HG02678 (cell line): Measurements from ENCODE around the gene GSG1.

Experiments
- ATAC-seq: cut with Tn5 transposase; IDR thresholded peaks from one replicate; pipeline ENCODE4 v1.9.1; 2021; ENCODE audit warnings: mild to moderate bottlenecking, moderate library complexity; ENCODE audit not compliant: unreplicated experiment

GSG1 gene

DNA sequence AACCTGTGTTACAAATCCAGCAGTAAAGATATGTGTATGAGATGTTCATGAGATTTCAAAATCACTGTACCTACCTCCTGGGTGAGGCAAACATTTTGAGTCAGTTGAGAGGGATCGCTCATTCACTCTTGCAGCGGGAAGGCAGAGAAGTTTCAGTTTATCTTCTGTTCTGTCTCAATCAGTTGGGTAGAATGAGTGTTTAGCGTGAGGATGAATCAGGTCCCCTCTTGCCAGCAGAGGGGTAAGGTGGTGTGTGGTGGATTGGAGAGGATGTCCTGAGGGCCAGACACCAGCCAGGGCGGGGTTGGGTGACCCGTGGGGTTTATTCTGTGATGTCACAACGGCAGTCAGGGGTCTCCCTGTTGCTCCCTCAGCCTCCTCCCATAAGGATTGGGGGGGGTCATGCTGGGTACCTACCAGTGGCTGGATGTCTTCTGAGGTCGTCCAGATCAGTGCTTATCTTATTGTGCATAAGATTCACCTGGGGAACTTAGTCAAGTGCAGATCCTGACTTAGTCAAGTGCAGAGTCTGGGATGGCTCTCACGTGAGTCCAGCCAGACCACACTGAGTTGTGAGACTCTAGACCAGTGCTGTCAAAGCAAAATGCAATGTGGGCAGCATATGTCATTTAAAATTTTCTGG, at the start of gene GSG1:
Gene GSG1 (minus strand): TSS at position 277 of the 643 bp plus-strand sequence. CDS start 155 bp downstream, at position 122.
- ATAC-seq = no peak

DNA sequence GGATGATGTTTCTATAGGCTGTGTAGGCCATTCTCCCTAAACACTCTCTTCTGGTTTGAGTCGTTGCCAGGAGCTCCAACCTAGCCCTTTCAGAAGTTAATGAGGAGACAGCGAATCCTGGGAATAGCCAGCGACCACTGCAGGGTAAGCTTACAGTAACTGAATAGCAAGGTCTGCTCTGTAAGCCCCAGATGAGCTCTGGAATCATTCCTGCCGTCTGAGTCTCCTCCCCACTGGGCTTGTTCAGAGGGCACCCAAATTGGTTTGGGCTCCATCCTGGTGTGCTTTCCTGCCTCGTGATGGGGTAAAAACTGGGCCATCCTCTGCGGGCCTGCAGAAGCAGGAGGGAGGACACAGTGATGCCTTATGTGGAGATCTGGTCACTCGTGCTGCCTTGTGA, 49.7 kb upstream of the GSG1 start:
- no peak for ATAC-seq

DNA sequence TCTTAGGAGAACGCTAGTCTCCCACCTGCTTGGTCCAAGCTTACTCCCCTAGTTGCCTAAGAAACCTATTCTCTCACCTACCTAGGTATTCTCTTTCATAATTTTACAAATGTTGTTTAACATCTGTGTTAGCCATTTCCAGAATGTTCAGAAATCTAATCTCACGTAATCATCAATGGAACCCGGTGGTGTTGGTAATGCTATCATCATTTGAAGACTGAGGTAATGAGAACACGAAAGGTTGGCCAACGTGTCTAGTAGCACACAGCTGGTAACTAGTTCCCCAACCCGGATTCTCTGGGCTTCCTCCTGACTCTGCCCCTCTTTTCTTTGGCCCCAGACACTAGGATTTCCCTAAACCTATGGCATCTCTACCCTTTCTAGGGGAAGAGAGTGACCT, 49.3 kb upstream of the GSG1 start:
- ATAC-seq = no peak

DNA sequence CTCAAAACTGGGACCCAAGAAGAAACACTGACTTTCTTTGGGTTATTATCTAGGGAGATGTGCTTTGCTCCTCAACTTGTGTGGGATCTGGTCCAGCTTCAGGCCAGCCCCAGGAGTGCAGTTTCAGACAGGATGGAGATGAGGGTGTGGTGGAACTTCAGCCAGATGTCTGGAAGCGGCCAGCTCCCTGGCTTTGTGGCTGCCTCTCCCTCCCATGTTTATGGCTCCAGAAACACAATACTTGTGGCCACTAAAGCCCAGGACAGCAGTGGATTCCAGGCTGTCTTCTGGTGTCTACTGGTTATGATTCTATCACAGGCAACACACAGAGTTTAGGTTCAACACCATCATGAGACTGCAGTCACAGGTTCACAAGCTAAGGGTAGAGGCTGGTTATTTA, 48.8 kb upstream of the GSG1 start:
- ATAC-seq = no peak

DNA sequence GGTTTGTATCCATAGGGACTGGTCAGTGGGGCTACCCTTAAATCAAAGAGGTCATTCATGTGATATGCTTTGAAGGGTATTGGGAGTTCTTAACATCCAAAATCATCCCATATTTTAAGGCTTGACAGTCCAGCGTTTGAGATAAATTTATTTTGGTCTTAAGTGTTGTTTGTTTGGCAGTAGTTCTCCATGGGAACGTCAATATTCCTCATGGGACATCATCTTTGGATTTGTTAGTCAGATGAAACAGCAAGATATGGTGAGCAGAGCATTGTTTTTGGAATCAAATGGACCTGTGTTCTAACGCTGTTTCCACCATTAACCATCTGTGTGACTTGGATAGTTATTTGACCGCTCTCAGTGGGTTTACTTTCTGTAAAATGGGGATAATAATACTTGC, 45.9 kb upstream of the GSG1 start:
- no peak for ATAC-seq

DNA sequence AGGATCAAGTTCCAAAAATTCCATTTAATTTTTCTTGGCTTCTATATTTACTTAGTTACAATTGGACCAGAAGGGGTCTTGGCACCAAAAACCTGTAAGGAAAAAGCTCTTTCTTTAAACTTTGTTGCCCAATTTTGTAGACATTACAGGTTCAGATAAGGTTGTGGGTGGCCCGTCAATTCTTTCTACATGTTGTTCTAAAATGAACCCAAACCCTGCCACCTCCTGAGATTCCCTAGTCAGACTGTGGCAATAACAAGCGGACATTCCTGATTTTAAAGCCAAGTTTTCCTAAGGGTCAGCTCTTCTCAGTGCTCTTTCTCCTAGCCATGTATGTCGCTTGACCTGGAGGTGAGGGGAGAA, 45.0 kb upstream of the GSG1 start:
- no peak for ATAC-seq

DNA sequence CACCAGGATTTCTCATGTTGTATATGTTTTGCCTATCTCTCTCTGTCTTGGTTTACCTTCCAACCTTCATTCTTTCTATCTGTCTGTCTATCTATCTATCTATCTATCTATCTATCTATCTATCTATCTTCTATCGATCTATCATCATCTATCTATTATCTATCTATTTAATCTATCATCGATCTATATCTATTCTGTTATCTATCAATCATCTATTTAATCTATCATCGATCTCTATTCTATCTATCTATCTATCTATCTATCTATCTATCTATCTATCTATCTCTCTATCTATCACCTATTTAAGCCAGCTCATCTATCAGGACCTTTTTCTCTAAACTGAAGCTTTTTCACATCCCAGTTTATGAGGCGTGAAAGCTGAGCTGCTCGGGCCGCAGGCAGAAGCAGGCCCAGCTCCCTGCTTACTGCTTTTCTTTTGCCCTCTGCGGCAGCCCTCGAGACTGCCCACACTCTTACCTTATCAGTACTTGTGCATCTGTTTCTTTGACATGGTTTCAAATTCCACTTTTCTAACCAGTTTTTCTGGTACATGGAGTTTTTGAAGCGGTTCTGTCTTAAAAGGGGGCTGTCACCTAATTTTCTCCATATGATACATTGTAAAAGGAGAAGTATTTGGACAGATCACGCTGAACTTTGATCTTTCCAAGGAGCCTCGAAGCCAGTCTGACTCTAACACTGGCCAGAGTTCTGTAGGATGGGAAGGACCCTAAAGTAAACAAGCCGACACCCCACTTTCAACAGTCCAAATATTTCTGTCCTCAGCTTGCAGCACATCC, 44.4 kb upstream of the GSG1 start:
- no peak for ATAC-seq

DNA sequence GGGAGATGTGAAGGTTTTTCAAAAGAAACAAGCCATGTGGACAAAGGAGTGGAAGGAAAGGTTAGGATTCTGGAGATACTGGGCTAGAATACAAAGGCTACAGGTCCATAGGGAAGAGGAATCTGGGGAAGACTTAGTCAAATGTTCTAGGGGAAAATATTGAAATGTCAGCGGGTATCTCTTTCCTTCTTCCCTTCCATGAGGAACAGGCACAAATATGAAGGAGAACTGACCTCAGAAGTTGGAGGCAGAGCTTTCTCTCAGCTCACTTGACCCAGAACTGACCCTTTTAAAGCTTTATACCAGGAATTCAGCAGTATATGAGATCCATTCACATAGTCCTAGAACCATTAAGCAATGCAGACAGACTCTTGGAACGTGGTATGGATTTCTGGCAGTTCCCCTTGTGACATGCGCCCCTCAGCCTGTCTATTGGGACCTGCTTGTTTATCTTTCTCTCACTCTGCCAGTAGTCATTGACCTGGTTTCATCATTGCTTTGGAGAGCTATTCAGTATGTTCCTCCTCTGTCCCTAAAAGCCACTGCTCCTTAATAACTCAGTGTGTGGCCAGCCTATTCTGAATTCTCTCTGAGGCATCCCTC, 43.0 kb upstream of the GSG1 start:
- ATAC-seq = no peak

DNA sequence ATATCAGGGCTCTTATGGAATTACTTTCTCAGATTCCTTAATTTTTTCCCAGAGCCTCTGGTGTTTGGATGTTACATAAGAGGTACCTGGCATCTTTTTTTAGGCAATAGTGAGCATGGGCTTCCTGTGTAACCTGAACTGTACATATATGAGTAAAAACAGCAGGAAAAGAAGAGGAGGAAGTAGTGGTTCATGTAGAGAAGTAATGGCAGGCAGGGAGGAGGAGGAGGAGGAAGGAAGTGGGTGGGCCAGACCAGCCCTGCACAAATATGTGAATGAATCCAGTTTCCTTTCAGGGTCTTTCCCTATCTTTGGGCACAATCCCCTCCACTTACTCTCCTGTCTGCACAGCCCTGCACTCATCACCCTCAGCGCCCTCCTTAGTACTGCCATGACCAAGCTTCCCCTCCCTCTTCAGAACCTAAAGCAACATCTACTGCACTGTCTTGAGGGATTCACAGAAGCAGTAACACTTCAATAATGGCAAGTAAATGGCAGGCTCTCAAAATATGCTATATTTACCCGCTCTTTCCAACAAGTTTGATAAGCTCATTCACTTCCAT, 40.9 kb upstream of the GSG1 start:
- no peak for ATAC-seq

DNA sequence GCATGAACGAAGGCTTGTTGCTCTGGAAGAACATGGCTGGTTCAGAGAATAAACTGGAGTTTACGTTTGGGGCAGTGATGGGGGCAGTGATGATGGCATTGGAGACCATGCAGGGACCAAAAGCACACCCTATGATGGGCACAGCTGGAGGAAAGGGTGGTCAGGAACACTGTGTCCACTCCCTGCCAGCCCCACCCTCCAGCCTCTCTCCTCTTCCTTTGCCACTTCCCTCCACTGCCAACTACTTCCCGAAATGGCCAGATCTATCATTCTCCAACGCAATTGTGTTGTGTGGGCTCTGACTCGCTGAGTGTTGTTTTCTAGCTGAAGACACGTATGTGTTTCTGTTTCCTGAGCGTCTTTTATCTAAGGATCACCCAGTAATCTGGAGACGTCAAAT, 39.3 kb upstream of the GSG1 start:
- no peak for ATAC-seq

DNA sequence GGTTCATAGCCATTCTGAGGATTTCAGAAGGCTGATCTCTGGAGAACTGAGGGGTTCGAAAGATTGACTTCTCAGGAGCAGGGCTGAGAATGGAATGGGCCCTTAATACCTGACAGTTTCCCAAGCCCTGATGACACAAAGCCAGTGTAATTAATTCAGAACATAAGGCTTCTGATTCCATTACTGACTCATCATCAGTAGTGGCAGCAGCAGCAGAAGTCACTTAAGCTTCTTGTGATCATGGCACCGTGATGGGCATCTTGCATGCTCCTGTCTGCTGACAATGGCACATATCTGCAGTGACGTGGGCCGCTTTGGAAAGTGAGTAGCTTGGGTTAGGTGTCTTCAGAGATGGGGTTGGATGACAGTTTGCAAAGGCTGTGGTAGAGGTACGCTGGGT, 38.2 kb upstream of the GSG1 start:
- no peak for ATAC-seq

DNA sequence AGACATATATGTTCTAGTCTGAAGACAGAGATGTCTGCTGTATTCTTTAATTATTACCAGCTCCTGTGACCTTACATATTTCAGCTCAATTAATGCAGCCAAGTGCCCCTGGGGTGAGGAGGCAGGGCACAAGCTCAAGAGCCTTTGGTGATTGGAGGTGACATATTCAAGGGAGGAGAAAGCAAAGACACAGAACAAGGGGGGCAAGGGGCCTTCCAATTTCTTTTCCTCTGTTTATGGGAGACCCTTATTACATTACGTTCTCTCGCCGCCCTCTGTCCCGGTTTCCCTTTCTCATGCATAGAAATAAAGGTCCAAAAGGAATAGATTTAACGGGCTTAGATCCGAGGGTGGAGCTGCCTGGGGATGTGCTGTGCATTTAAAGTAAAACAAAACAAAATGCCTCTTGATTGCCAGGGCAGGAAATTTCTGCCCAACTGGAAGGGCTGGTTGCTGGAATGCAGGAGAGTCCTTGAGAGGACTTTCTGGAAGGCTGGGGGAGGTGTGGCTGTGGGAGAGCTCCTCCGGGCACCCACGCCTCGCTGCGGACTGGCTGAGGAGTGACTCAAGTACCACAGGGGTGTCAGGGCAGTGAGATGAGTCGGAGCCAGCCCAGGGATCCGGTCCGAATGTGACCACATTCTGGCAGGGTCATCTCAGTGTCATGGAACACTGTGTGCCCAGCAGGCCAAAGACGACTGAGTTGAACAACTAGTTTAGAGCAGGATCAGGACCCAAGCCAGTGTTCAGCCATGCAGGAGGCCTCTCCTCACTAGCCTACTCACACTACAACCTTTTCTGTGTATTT, 32.1 kb upstream of the GSG1 start:
- ATAC-seq = no peak

DNA sequence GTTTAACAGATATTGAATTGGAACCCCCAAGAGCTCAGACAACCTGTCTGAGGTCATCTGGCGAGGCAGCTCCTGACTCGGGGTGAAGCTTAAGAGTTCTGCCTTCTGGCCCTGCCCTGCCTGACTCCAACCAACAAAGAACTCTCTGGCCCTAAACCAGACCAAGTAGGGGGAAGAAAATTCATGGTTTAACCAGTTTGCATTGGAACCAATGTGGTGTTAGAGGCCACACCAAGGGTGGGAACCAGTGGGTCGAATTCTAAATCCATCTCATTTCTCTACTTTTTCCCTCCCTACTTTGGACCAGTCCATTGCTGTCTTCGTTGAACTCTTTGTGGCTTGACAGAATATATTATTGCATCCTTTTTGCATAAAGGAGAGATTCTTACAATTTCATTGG, 30.4 kb upstream of the GSG1 start:
- no peak for ATAC-seq

DNA sequence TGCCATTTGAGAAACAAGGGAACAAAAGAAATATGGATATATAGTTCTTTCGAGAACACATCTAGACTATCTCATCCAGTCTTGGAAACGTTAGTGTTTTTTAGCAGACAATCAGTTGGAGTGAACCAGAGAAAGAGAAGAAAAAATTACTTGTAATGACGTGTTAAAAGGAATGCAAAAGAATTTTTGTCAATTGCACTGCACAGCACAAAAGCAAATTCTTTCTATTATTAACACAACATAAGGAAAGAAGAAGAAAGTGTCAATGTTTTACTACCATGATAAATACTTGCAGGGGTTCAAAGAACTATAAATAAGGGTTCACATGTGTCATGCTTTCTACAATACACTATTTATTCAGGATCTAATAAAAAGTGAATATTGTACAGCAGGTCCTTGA, 27.5 kb upstream of the GSG1 start:
- no peak for ATAC-seq

DNA sequence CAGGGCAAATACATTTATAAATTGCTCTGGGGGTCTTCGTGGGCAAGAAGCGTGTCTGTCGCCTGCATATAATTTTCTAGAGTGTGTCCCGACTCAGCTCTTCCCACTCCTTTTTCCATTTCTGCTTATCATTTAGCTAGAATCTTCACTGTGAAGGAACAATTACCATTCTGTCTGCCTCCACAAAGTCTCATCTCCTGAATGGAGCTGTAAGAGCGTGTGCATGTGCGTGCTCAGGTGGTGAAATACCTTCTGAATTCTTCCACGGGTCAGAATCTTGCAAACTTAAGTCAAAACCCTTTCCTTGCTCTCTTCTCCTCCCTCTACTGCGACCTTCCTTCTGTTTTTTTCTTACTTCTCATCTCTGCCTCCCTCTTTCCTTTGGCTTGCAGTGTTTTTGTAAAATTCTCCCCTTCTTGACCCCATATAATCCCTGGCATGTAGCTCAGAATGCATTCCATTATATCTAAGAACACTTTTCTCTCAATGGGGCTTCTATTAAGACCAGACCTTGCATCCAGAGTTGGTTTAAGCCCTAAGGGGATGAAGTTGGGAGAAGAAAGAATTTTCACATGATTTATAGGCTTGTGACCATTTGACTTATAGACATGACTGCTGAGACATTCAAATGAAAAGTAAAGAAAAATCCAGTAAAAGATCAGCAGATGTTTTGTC, 25.0 kb upstream of the GSG1 start:
- no peak for ATAC-seq

DNA sequence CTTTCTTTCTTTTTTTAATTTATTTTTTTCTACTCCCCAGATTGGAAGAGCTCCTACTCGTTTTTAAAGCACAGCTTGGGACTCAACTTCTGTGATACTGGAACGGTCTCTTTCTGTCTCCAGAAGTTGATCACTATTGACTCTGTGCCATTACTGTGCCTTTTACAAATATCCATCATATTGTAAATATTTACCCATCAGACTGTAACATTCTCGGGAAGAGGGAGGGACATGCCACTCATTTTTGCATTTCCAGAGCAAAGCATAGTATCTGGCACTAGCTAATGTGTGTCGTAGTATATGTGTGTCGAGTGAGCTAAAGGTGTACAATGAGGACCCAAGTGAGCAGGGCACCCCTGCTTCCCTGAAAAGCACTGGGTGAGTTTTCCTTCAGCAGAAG, 24.0 kb upstream of the GSG1 start:
- no peak for ATAC-seq

DNA sequence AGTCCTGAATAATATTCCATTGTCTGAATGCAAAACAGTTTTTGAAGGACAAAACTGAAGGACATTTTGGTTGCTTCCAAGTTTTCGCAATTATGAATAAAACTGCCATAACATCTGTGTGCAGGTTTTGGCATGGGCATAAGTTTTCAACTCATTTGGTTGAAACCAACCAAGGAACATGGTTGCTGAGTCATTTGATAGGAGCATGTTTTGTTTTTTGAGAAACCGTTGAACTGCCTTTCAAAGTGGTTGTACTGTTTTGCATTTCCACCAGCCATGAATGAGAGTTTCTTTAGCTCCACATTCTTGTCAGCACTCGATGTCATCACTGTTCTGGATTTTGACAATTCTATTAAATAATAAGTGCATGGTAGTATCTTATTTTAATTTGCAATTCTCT, 23.0 kb upstream of the GSG1 start:
- ATAC-seq = no peak

DNA sequence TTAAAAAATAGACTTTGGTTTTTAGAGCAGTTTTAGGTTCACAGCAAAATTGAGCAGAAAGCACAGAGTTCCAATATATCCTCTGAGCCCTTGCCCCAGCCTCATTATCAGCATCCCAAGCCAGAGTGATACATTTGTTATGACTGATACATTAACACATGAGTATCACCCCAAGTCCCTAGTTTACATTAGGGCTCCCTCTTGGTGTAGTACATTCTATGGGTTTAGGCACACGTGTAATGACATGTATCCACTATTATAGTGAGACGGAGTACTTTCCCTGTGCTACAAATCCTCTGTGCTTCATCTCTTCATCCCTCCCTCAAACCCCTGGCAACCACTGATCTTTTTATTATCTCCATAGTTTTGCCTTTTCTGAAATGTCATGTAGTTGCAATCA, 22.5 kb upstream of the GSG1 start:
- ATAC-seq = no peak

DNA sequence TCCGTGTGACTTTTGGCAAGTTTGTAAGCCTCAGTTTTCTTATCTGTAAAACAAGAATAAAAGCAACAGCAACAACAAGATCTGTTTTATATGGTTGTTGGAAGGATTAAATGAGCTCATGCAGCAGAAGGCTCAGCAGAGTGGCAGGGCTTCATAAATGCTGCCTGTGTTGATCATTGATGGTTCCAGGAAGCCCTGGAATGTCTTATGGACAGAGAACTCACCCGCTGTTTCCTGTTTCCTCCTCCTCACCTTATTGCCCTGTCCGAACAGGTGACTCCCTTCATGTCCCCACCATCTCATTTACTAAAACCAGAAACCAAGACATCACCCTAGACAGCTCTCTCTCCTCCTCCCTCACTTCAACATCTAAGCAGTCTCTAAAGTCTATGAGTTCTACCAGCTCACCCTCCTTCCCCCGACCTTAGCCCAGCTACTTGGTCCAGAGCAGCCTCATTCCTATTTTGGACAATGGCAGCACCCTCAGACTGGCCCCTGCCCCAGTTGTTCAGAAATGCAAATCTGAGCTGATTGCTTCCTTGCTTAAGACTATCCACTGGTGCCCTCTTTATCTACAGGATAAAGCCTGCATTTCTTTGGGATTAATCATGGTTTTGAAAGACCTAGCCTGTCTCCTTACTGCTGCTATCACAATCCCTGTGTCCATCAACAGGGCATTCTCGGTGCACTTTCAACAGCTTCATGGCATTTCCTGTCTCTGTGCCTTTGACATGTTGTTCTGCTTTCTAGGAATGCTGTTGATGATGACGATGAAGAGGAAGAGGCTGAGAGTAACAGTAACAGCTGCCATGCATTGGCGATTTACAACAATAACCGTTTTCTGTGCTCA, 21.4 kb upstream of the GSG1 start:
- ATAC-seq = no peak

DNA sequence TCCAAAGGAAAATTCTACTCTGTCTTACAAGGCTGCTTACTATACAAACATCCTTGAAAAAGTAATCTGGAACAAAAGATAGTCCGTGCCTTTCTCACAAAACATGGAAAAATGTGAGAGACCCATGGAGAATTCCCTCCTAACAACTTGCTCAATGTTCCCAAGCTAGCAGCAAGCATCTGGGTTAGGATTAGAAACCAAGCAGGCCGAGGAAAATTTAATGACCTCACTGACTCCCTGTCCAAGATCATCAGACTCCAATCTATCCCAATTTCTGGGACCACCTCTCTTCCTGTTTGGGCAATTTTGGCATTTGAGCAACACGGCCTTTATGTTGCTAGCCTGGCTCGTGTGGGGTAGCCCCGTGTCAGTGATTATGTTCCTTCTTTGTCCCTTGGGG, 18.1 kb upstream of the GSG1 start:
- no peak for ATAC-seq
